Measurements from ENCODE around the gene TMUB2.

GRCh38 chr17:44186307-44187130 lies at the start of gene TMUB2:
- no peak for TF ChIP-seq CTCF (conservative IDR thresholded peaks at IDR 0.05 in 1 of 2, IDR thresholded peaks at IDR 0.05 in 1 of 2; ENCODE audit: extremely low read depth in 1 of 2, insufficient read depth in 1 of 2, low read depth in 1 of 2, low read length in 2 of 2)
- no peak for TF ChIP-seq EZH2 (IDR thresholded peaks at IDR 0.05; ENCODE audit: borderline replicate concordance, low read length)
